GM12878 (cell line): ENCODE measurements around the gene RAB28. TPM values are rescaled to one million over a fixed set of nuclear protein-coding genes. Genes with fewer than 3 reads are reported as not detected.

ENCODE experiments used
- ATAC-seq: fragments of 200-7000 bp; cut with Tn5 transposase; 3 replicates; pipeline ENCODE4 v1.9.1; 2020; ENCODE audit warnings: mild to moderate bottlenecking, moderate library complexity
- BruUV-seq: library from RNA; stranded (reverse); fragments of 400-500 nt; replicated peaks from 2 replicates; lab custom pipeline; 2021; lab: Mats Ljungman, UMichigan
- CTCF ChIA-PET: fragments of 300-600 bp; sonication (Branson Sonifier 250); formaldehyde crosslinking; extraction: SDS; loops from one replicate; lab custom pipeline; 2021; ENCODE audit warnings: inconsistent platforms; lab: Yijun Ruan, JAX
- POLR2A ChIA-PET: fragments of 350-600 bp; formaldehyde crosslinking; extraction: SDS; loops from one replicate; lab custom pipeline; 2021; ENCODE audit warnings: inconsistent platforms; lab: Charles Lee
- RAD21 ChIA-PET: fragments of 300-600 bp; sonication (Branson Sonifier 250); formaldehyde crosslinking; loops from one replicate; lab custom pipeline; 2023; ENCODE audit warnings: antibody characterized with exemption; ENCODE audit not compliant: unreplicated experiment; lab: Charles Lee
- SMC1A ChIA-PET: fragments of 300-600 bp; sonication (Branson Sonifier 250); formaldehyde crosslinking; loops from one replicate; lab custom pipeline; 2023; ENCODE audit not compliant: unreplicated experiment, uncharacterized antibody; lab: Charles Lee
- DNase-seq: peaks from one replicate; pipeline ENCODE4 v3.0.0-alpha.2; 2011; ENCODE audit warnings: low read depth, low spot score
- FAIRE-seq: peaks from 3 replicates; lab custom pipeline; 2011; peaks lifted over from hg19 to GRCh38; lab: Jason Lieb, UNC
- H2AFZ ChIP-seq: 2 replicates; pipeline ENCODE4 v1.6.0; 2011; ENCODE audit warnings: low read depth, low read length, control low read depth; ENCODE audit not compliant: control insufficient read depth
- H3K27ac ChIP-seq: 2 replicates; pipeline ENCODE4 v1.5.1; 2011; ENCODE audit warnings: control low read depth; ENCODE audit not compliant: control insufficient read depth, insufficient read depth
- H3K27me3 ChIP-seq, 2 experiments: replicated peaks in 1 of 2; 2 replicates each; pipeline versions ENCODE4 v1.6.0 to v1.6.1; 2011; ENCODE audit warnings: low read length in 1 of 2; ENCODE audit not compliant: control insufficient read depth in 2 of 2, insufficient read depth in 2 of 2
- H3K36me3 ChIP-seq, 2 experiments: 2 replicates each; pipeline ENCODE4 v1.5.1; 2011; ENCODE audit warnings: low read length in 1 of 2; ENCODE audit not compliant: control insufficient read depth in 2 of 2, insufficient read depth in 2 of 2
- H3K4me1 ChIP-seq: 2 replicates; pipeline ENCODE4 v1.6.1; 2011; ENCODE audit warnings: mild to moderate bottlenecking, low read length, moderate library complexity, mixed read lengths; ENCODE audit not compliant: control insufficient read depth, insufficient read depth
- H3K4me2 ChIP-seq: 2 replicates; pipeline ENCODE4 v1.6.0; 2011; ENCODE audit warnings: control low read depth; ENCODE audit not compliant: control insufficient read depth, insufficient read depth
- H3K4me3 ChIP-seq: fragments of 200-600 bp; sonication (generic); 2 replicates; pipeline ENCODE4 v1.5.1; 2016
- H3K79me2 ChIP-seq: 2 replicates; pipeline ENCODE4 v1.6.0; 2011; ENCODE audit warnings: low read length; ENCODE audit not compliant: control insufficient read depth, insufficient read depth
- H3K9ac ChIP-seq: 2 replicates; pipeline ENCODE4 v1.8.0; 2011; ENCODE audit warnings: low read length, control low read depth, mixed read lengths; ENCODE audit not compliant: control insufficient read depth, insufficient read depth
- H3K9me3 ChIP-seq: replicated peaks from 3 replicates; pipeline ENCODE4 v1.5.1; 2011; ENCODE audit warnings: mild to moderate bottlenecking, low read length; ENCODE audit not compliant: control insufficient read depth, insufficient read depth
- H4K20me1 ChIP-seq: 2 replicates; pipeline ENCODE4 v1.6.0; 2011; ENCODE audit not compliant: control insufficient read depth, insufficient read depth
- WGBS: methylation state at CpG from one replicate; pipeline ENCODE4 v1.1.6; 2016; ENCODE audit warnings: low lambda C conversion rate; ENCODE audit not compliant: insufficient replicate concordance, insufficient coverage; ENCODE audit errors: missing lambda C conversion rate; 5-methylcytosine and 5-hydroxymethylcytosine counted together
- in situ Hi-C: fragments of 300-500 bp; cut with MboI; formaldehyde crosslinking; loops from 9 replicates; pipeline ENCODE4 v1.14.3; 2018; ENCODE audit warnings: mixed read lengths
- intact Hi-C: fragments of 100-400 bp; cut with micrococcal nuclease; formaldehyde crosslinking; loops from one replicate; pipeline ENCODE4 v1.14.2; 2022; ENCODE audit not compliant: unreplicated experiment
- polyA plus RNA-seq, 11 experiments: library from polyadenylated mRNA; depleted of rRNA in 4 of 11; unstranded in 6 of 11; stranded (reverse) in 5 of 11; fragments of >200 nt; fragmentation: Nextera tagmentation in 4 of 11; fragmentation: Illumina TruSeq in 1 of 11; extraction: Ambion mirVana in 4 of 11; extraction: Trizol in 1 of 11; gene quantifications; 1 replicate in 1 of 11; 2 replicates in 10 of 11; pipeline versions ENCODE4 v1.2.1 to v1.2.3, GENCODE V29; 2011 to 2016; ENCODE audit warnings: inconsistent platforms in 2 of 11, missing spikeins in 2 of 11, low read depth in 1 of 11
- total RNA-seq, 4 experiments: library from RNA; depleted of rRNA in 3 of 4; stranded (reverse); fragments of >200 nt in 3 of 4; fragmentation: Illumina TruSeq in 1 of 4; extraction: Trizol in 1 of 4; gene quantifications; 2 replicates each; pipeline versions ENCODE4 v1.2.1 to v1.2.3, GENCODE V29; 2013 to 2021
- TF ChIP-seq, protein P1 (sequence below): fragments of 450-650 bp; conservative IDR thresholded peaks from 2 replicates; pipeline ENCODE4 v1.6.1; 2017; ENCODE audit warnings: mild to moderate bottlenecking, moderate library complexity

RAB28 gene
- total and polyA plus RNA-seq, 10 of the 15 experiments (the other 5 are each of a cell fraction or from before 2014, with no cell fraction given) = 5.8 to 29.3 (median 16.9) TPM

DNA sequence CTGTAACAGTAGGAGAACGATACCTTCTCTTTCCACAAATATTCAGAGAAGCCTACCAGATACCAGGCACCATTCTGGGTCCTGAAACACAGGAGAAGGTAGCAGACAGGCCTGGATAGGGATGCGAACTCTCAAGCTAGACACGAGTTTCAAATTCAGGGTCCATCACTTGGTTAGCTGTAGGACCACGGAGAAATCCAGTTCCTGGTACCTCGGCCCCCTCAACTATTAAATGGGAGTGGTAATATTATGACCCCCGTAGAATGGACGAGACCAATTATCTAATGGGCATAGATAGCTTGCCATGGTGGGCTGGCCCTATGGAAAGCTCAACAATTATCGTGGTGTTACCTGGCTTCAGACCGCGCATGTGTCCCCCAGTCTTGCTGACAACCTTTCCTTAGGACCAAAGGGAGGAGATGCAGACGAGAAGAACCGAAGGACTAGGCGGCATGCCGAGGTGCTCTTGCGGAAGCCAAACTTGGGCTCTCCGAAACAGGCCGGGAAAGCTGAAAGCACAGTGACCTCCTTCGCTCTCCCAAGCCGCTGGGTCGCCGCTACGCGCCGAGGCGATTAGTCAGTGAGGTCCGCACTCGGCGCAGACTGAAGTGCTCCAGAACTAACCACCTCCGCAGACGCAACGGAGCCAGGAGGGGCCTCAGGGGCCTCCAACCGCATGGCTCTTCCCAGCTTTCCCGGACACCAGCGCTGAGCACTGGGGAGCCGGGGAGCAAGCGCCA is 40.5 kb upstream of the RAB28 start:
- TF ChIP-seq, protein P1, sequence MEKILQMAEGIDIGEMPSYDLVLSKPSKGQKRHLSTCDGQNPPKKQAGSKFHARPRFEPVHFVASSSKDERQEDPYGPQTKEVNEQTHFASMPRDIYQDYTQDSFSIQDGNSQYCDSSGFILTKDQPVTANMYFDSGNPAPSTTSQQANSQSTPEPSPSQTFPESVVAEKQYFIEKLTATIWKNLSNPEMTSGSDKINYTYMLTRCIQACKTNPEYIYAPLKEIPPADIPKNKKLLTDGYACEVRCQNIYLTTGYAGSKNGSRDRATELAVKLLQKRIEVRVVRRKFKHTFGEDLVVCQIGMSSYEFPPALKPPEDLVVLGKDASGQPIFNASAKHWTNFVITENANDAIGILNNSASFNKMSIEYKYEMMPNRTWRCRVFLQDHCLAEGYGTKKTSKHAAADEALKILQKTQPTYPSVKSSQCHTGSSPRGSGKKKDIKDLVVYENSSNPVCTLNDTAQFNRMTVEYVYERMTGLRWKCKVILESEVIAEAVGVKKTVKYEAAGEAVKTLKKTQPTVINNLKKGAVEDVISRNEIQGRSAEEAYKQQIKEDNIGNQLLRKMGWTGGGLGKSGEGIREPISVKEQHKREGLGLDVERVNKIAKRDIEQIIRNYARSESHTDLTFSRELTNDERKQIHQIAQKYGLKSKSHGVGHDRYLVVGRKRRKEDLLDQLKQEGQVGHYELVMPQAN = no peak
- POLR2A ChIA-PET = no interaction called here
- H3K27me3 ChIP-seq = peaks cover 8 to 11% of the 10 kb centered on the region in 2 experiments
- CTCF ChIA-PET = interaction anchor here (0.7 kb wide), 1 partner anchor 22 kb away, joined by 3 read pairs; no protein-coding TSS in a partner anchor
- no TSS peak for BruUV-seq
- 71% methylated on average over 36 of the region's 36 CpGs for WGBS
- H3K9me3 ChIP-seq = peaks cover 10% of the 10 kb centered on the region
- H3K9ac ChIP-seq = no peak overlapping the region
- no peak for DNase-seq
- intact Hi-C loops = loop anchor here (5.0 kb wide), 1 partner anchor 597 kb away; no protein-coding TSS in a partner anchor
- H3K36me3 ChIP-seq = no peaks in the 10 kb centered on the region
- peaks cover 14% of the 10 kb centered on the region for H3K4me1 ChIP-seq
- H3K4me2 ChIP-seq = no peak overlapping the region
- H2AFZ ChIP-seq = no peak overlapping the region
- H3K4me3 ChIP-seq = no peak overlapping the region
- no peak overlapping the region for H3K27ac ChIP-seq
- no peak for ATAC-seq
- SMC1A ChIA-PET = no interaction called here
- RAD21 ChIA-PET = no interaction called here
- H4K20me1 ChIP-seq = no peaks in the 10 kb centered on the region
- in situ Hi-C loops = loop anchor here (25.0 kb wide), 1 partner anchor 1762 kb away; no protein-coding TSS in a partner anchor
- H3K79me2 ChIP-seq = no peaks in the 10 kb centered on the region
- FAIRE-seq = no peak
